ENCODE measurements around the gene MYOD1.

DNA sequence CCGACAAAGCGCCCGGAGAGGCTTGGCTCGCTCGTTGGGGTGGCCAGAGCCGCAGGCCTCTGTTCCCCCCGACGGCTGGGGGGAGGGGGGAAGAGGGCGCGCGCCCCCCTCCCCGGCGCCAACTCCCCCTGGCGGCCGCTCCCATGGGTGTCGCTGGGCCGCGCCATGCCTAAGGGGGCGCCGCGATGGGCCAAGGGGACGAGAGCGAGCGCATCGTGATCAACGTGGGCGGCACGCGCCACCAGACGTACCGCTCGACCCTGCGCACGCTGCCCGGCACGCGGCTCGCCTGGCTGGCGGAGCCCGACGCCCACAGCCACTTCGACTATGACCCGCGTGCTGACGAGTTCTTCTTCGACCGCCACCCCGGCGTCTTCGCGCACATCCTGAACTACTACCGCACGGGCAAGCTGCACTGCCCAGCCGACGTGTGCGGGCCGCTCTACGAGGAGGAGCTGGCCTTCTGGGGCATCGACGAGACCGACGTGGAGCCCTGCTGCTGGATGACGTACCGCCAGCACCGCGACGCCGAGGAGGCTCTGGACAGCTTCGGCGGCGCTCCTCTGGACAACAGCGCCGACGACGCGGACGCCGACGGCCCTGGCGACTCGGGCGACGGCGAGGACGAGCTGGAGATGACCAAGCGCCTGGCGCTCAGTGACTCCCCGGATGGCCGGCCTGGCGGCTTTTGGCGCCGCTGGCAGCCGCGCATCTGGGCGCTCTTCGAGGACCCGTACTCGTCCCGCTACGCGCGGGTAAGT lies 16.6 kb downstream of the MYOD1 start:
- TF ChIP-seq CTCF (IDR thresholded peaks at IDR 0.05; ENCODE audit: low read length) (no peak), EZH2phosphoT487 (IDR thresholded peaks at IDR 0.05; ENCODE audit: low read length) (no peak)
